K562 (cell line): ENCODE results near the gene CRTAP. TPM values are rescaled to one million over a fixed set of nuclear protein-coding genes. Genes with fewer than 3 reads are reported as not detected.

Experiments used
- ATAC-seq: fragments of 200-7000 bp; cut with Tn5 transposase; 3 replicates; pipeline ENCODE4 v1.9.1; 2020; ENCODE audit warnings: moderate library complexity
- BruUV-seq: library from RNA; stranded (reverse); fragments of 400-500 nt; replicated peaks from 2 replicates; lab custom pipeline; 2021; lab: Mats Ljungman, UMichigan
- CTCF ChIA-PET: fragments of 300-600 bp; formaldehyde crosslinking; extraction: SDS; loops from one replicate; lab custom pipeline; 2021; ENCODE audit warnings: low intra/inter-chr PET ratio; lab: Yijun Ruan, JAX
- POLR2A ChIA-PET: fragments of 300-600, 350-650 bp; sonication (Branson Sonifier 250); formaldehyde crosslinking; extraction: SDS; loops from one replicate; lab custom pipeline; 2021; ENCODE audit warnings: antibody characterized with exemption, inconsistent platforms; lab: Yijun Ruan, JAX
- DNase-seq, 4 experiments: peaks; one replicate each; pipeline versions ENCODE4 v3.0.0 to v3.0.0-alpha.2; 2011 to 2018; ENCODE audit warnings: low spot score in 3 of 4, mixed read lengths in 3 of 4; ENCODE audit errors: extremely low read depth in 1 of 4
- FAIRE-seq: peaks from 2 replicates; lab custom pipeline; 2011; peaks lifted over from hg19 to GRCh38; lab: Jason Lieb, UNC
- H2AFZ ChIP-seq: 2 replicates; pipeline ENCODE4 v1.6.0; 2011; ENCODE audit warnings: low read depth, low read length, control low read depth, inconsistent platforms
- H3K27ac ChIP-seq: fragments of 200-600 bp; 3 replicates; pipeline ENCODE4 v1.8.0; 2011; ENCODE audit warnings: low read depth, mild to moderate bottlenecking, control low read depth, inconsistent platforms, low read length, moderate library complexity, mixed read lengths; ENCODE audit errors: extremely low read depth
- H3K27me3 ChIP-seq, 2 experiments: fragments of 300-600 bp in 1 of 2; 2 replicates in 1 of 2; 3 replicates in 1 of 2; pipeline versions ENCODE4 v1.6.0 to v1.8.0; 2011; ENCODE audit warnings: inconsistent platforms in 2 of 2, low read length in 2 of 2, mild to moderate bottlenecking in 1 of 2, mixed read lengths in 1 of 2, moderate library complexity in 1 of 2; ENCODE audit not compliant: control insufficient read depth in 2 of 2, insufficient read depth in 2 of 2
- H3K36me3 ChIP-seq: fragments of 300-600 bp; 3 replicates; pipeline ENCODE4 v1.8.0; 2011; ENCODE audit warnings: mild to moderate bottlenecking, low read length, inconsistent platforms; ENCODE audit not compliant: control insufficient read depth, insufficient read depth
- H3K4me1 ChIP-seq, 2 experiments: fragments of 200-600 bp in 1 of 2; replicated peaks in 1 of 2; 2 replicates in 1 of 2; 3 replicates in 1 of 2; pipeline versions ENCODE4 v1.5.1 to v1.8.0; 2011; ENCODE audit warnings: inconsistent platforms in 2 of 2, low read length in 2 of 2, mild to moderate bottlenecking in 1 of 2, mixed read lengths in 1 of 2, moderate library complexity in 1 of 2; ENCODE audit not compliant: control insufficient read depth in 2 of 2, insufficient read depth in 2 of 2
- H3K4me2 ChIP-seq: 2 replicates; pipeline ENCODE4 v1.6.1; 2011; ENCODE audit warnings: low read length, control low read depth, inconsistent platforms, mixed read lengths; ENCODE audit not compliant: insufficient read depth
- H3K4me3 ChIP-seq: fragments of 200-600 bp; sonication (generic), shearing (Covaris generic); 2 replicates; pipeline ENCODE4 v1.5.1; 2016; ENCODE audit warnings: control low read depth, inconsistent platforms
- H3K79me2 ChIP-seq: fragments of 200-600 bp; 3 replicates; pipeline ENCODE4 v1.8.0; 2011; ENCODE audit warnings: low read length, inconsistent platforms; ENCODE audit not compliant: control insufficient read depth, insufficient read depth
- H3K9ac ChIP-seq, 2 experiments: 2 replicates each; pipeline versions ENCODE4 v1.6.0 to v1.6.1; 2011; ENCODE audit warnings: low read depth in 2 of 2, low read length in 2 of 2, control low read depth in 1 of 2, inconsistent platforms in 1 of 2, mild to moderate bottlenecking in 1 of 2, mixed read lengths in 1 of 2; ENCODE audit not compliant: insufficient read depth in 1 of 2
- H3K9me1 ChIP-seq: one replicate; pipeline ENCODE4 v1.6.0; 2011; ENCODE audit warnings: inconsistent platforms, mild to moderate bottlenecking, low read length, moderate library complexity; ENCODE audit not compliant: control insufficient read depth, insufficient read depth
- H3K9me3 ChIP-seq: replicated peaks from 2 replicates; pipeline ENCODE4 v1.5.1; 2011; ENCODE audit warnings: low read depth, low read length, inconsistent platforms; ENCODE audit not compliant: control insufficient read depth, insufficient read depth
- H4K20me1 ChIP-seq: replicated peaks from 2 replicates; pipeline ENCODE4 v1.6.1; 2011; ENCODE audit warnings: low read length, inconsistent platforms, mixed read lengths; ENCODE audit not compliant: control insufficient read depth, insufficient read depth
- ARID3B ChIP-seq: fragments of 250-450 bp; sonication (Bioruptor Pico); IDR thresholded peaks from 2 replicates; pipeline ENCODE4 v1.4.0; 2020; ENCODE audit warnings: borderline replicate concordance
- C11orf30 ChIP-seq: fragments of 450-650 bp; IDR thresholded peaks from 2 replicates; pipeline ENCODE4 v1.6.1; 2016; ENCODE audit warnings: low read depth, mild to moderate bottlenecking
- CREBBP ChIP-seq: IDR thresholded peaks from one replicate; pipeline ENCODE4 v1.6.1; 2012; ENCODE audit warnings: low read depth, mild to moderate bottlenecking, control low read depth, inconsistent platforms, low read length
- DLX4 ChIP-seq: fragments of 250-450 bp; sonication (Bioruptor Pico); IDR thresholded peaks from 2 replicates; pipeline ENCODE4 v1.6.1; 2021; ENCODE audit warnings: mild to moderate bottlenecking
- NFYB ChIP-seq: IDR thresholded peaks from 2 replicates; pipeline ENCODE4 v1.6.1; 2011; ENCODE audit warnings: mild to moderate bottlenecking, moderate library complexity; ENCODE audit not compliant: insufficient read length; ENCODE audit errors: extremely low read depth
- NR3C1 ChIP-seq: sonication (generic); formaldehyde crosslinking; IDR thresholded peaks from 2 replicates; pipeline ENCODE4 v1.8.1; 2022; ENCODE audit warnings: missing genetic modification reagents
- PHF20 ChIP-seq: fragments of 450-650 bp; IDR thresholded peaks from 2 replicates; pipeline ENCODE4 v1.6.1; 2018; ENCODE audit not compliant: partially characterized antibody
- PHF8 ChIP-seq: fragments of 200-600 bp; sonication (generic); IDR thresholded peaks from 2 replicates; pipeline ENCODE4 v1.6.1; 2012; ENCODE audit warnings: mixed run types, mild to moderate bottlenecking, inconsistent platforms, low read length, moderate library complexity, borderline replicate concordance
- POLR2H ChIP-seq: IDR thresholded peaks from 2 replicates; pipeline ENCODE4 v1.6.1; 2016; ENCODE audit warnings: missing genetic modification characterization, low read depth, mild to moderate bottlenecking, control low read depth, missing compliant biosample characterization, moderate library complexity
- SMAD1 ChIP-seq: fragments of 150-350 bp; IDR thresholded peaks from 2 replicates; pipeline ENCODE4 v1.6.1; 2014; ENCODE audit warnings: low read length, low read depth; ENCODE audit not compliant: partially characterized antibody
- TAF1 ChIP-seq: IDR thresholded peaks from 2 replicates; pipeline ENCODE4 v1.6.1; 2011; ENCODE audit warnings: mild to moderate bottlenecking, low read length, moderate library complexity; ENCODE audit not compliant: insufficient read depth, control insufficient read depth, severe bottlenecking; ENCODE audit errors: extremely low read depth
- ZBTB33 ChIP-seq: sonication (generic); formaldehyde crosslinking; IDR thresholded peaks from 2 replicates; pipeline ENCODE4 v1.8.1; 2023; ENCODE audit warnings: mild to moderate bottlenecking, missing genetic modification reagents
- ZBTB49 ChIP-seq: sonication (generic); formaldehyde crosslinking; IDR thresholded peaks from 2 replicates; pipeline ENCODE4 v1.8.0; 2022; ENCODE audit warnings: missing genetic modification reagents, mild to moderate bottlenecking, borderline replicate concordance
- ZKSCAN3 ChIP-seq: fragments of 250-450 bp; sonication (Bioruptor Pico); IDR thresholded peaks from 2 replicates; pipeline ENCODE4 v1.4.0; 2020
- ZNF239 ChIP-seq: fragments of 250-450 bp; sonication (Bioruptor Pico); IDR thresholded peaks from 2 replicates; pipeline ENCODE4 v1.4.0; 2020; ENCODE audit warnings: mild to moderate bottlenecking
- ZNF77 ChIP-seq: fragments of 250-450 bp; sonication (Bioruptor Pico); IDR thresholded peaks from 2 replicates; pipeline ENCODE4 v1.5.0; 2020
- WGBS: fragments of 100-300 bp; shearing (Covaris generic); methylation state at CpG from one replicate; pipeline ENCODE4 v1.1.6; 2016; ENCODE audit warnings: low coverage, mixed read lengths; ENCODE audit not compliant: insufficient coverage; ENCODE audit errors: missing lambda C conversion rate; 5-methylcytosine and 5-hydroxymethylcytosine counted together
- in situ Hi-C: fragments of 300-500 bp; cut with MboI; formaldehyde crosslinking; loops from 4 replicates; pipeline ENCODE4 v1.15.0; 2018; ENCODE audit warnings: inconsistent platforms, mixed read lengths
- intact Hi-C: fragments of 100-400 bp; cut with micrococcal nuclease; formaldehyde crosslinking; loops from 2 replicates; pipeline ENCODE4 v1.14.2; 2022
- polyA plus RNA-seq, 8 experiments: library from polyadenylated mRNA; depleted of rRNA in 4 of 8; stranded (reverse) in 5 of 8; unstranded in 3 of 8; fragments of >200 nt; fragmentation: Nextera tagmentation in 2 of 8; fragmentation: Illumina TruSeq in 1 of 8; extraction: Ambion mirVana in 2 of 8; extraction: Trizol in 1 of 8; gene quantifications; 2 replicates each; pipeline versions ENCODE4 v1.2.1 to v1.2.3, GENCODE V29; 2011 to 2014; ENCODE audit warnings: inconsistent platforms in 1 of 8, missing spikeins in 1 of 8
- total RNA-seq, 7 experiments: library from RNA; depleted of rRNA in 6 of 7; stranded (reverse); fragments of >200 nt in 6 of 7; fragmentation: Illumina TruSeq in 2 of 7; extraction: Trizol in 2 of 7; gene quantifications; 2 replicates each; pipeline versions ENCODE4 v1.2.1 to v1.2.3, GENCODE V29; 2011 to 2021; ENCODE audit warnings: low replicate concordance in 1 of 7

CRTAP gene
- total and polyA plus RNA-seq, 9 of the 15 experiments (the other 6 are each of a cell fraction or from before 2014, with no cell fraction given): 10.0 to 121 (median 53.0) TPM

- H3K36me3 ChIP-seq: no peaks in the 10 kb centered on the region
- H3K9me3 ChIP-seq: no peaks in the 10 kb centered on the region
- H3K4me3 ChIP-seq: no peak overlapping the region
- H3K9me1 ChIP-seq: no peaks in the 10 kb centered on the region
- H3K27ac ChIP-seq: peak overlapping the region; percentile 20; the same call in 1 of the 3 replicates
- H3K4me2 ChIP-seq: 0 out of 2 replicates have a peak overlapping the region, but pooled peaks have one; percentile 16
- POLR2A ChIA-PET: interaction anchor here (0.9 to 1.4 kb wide), 3 partner anchors 8 to 31 kb away, joined by 3 to 4 read pairs (median 3); no protein-coding TSS in a partner anchor
- CTCF ChIA-PET: no interaction called here
- WGBS: 9% methylated on average over 2 of the region's 2 CpGs
- H2AFZ ChIP-seq: peak overlapping the region; percentile 77
- peak overlapping the region in 1 of 2 experiments; percentile 24; a peak in 1 of 4 replicates for H3K9ac ChIP-seq
- peaks cover 4% of the 10 kb centered on the region; the same call in 1 of the 2 replicates for H4K20me1 ChIP-seq
- DNase-seq (peak in 1 of 4 experiments; percentile 60), ATAC-seq (no peak), FAIRE-seq (no peak)
- intact Hi-C loops: no loop called here
- peaks cover 18% of the 10 kb centered on the region for H3K79me2 ChIP-seq
- in situ Hi-C loops: no loop called here
- H3K27me3 ChIP-seq: no peaks in the 10 kb centered on the region
- peaks cover 19 to 24% of the 10 kb centered on the region in 2 experiments; a peak in 4 of 5 replicates for H3K4me1 ChIP-seq
- BruUV-seq: no TSS peak
- TF ChIP-seq ZNF239: peak; percentile 44; the same call in 1 of the 2 replicates
- TF ChIP-seq ZBTB33 (CRISPR knock-in tag): no peak
- TF ChIP-seq CREBBP: no peak
- no peak for TF ChIP-seq C11orf30
- no peak for TF ChIP-seq SMAD1
- no peak for TF ChIP-seq NR3C1
- TF ChIP-seq PHF8: no peak
- TF ChIP-seq NFYB: no peak
- TF ChIP-seq ZKSCAN3 (CRISPR knock-in tag): no peak
- no peak for TF ChIP-seq ZBTB49
- no peak for TF ChIP-seq TAF1
- no peak for TF ChIP-seq ARID3B (CRISPR knock-in tag)
- TF ChIP-seq PHF20: no peak
- no peak for TF ChIP-seq ZNF77
- TF ChIP-seq DLX4 (CRISPR knock-in tag): no peak
- no peak for TF ChIP-seq POLR2H (tag)
Observed at GRCh38 chr3:33100229-33100628, 13.6 kb upstream of the CRTAP start.
